ENCODE measurements around the gene GPATCH8. TPM values are rescaled to one million over a fixed set of nuclear protein-coding genes. Genes with fewer than 3 reads are reported as not detected.

GPATCH8 gene
- total RNA-seq, 1 donor from 2014 or later = 16.6 TPM

DNA sequence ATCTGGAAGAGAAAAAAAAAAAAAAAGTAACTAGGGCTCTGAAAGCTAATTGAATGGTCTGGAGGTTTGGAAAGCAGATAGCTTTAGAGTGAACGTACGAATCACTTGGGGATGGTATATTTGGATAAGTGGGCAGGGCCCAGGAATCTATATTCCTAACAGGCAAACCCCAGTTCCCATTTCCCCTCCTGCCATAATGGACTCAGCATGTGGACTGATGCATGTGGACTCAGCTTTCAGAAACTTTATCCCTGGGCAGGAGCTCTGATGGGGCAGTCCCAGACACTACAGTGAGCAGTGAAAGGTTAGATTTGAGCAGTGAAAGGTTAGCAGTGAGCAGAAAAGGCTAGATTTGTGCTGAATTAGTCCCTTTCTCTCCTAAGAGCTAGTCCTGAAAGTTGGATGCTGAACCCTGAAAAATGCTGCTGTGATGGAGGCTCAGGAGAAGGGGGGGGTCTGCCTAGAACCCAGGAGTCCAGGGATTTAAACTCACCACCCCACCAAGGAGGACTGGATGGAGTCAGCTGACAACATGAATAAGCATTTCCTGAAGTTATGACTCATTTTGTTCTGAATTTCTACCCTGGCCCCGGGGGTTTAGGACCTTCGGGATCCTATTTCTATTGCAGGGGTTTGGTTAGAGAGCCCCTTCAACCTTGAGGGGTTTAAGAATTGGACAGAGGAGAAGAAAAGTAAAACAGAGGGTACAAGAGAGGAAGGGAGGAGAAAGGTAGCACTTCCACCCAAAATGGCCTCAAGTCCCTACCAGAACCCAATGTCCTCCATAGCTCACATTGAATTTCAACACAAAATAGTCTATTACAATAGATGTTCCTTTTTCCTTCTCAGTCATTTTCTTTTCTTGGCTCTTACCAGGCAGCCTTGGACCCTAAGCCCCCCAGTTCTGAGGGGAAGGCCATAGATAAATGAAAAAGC lies 43.7 kb upstream of the GPATCH8 start:
- intact Hi-C loops (cut with micrococcal nuclease) = no loop called here
- Histone ChIP-seq H3K27me3 (ENCODE audit: low read depth) (peaks cover 73% of the 10 kb centered on the region), H3K36me3 (no peaks in the 10 kb centered on the region), H3K9me3 (replicated peaks) (peaks cover 3% of the 10 kb centered on the region), H3K4me1 (peaks cover 3% of the 10 kb centered on the region), H3K27ac (replicated peaks) (no peak overlapping the region), H3K4me3 (no peak overlapping the region)
- no peak for DNase-seq
- TF ChIP-seq, protein P1, sequence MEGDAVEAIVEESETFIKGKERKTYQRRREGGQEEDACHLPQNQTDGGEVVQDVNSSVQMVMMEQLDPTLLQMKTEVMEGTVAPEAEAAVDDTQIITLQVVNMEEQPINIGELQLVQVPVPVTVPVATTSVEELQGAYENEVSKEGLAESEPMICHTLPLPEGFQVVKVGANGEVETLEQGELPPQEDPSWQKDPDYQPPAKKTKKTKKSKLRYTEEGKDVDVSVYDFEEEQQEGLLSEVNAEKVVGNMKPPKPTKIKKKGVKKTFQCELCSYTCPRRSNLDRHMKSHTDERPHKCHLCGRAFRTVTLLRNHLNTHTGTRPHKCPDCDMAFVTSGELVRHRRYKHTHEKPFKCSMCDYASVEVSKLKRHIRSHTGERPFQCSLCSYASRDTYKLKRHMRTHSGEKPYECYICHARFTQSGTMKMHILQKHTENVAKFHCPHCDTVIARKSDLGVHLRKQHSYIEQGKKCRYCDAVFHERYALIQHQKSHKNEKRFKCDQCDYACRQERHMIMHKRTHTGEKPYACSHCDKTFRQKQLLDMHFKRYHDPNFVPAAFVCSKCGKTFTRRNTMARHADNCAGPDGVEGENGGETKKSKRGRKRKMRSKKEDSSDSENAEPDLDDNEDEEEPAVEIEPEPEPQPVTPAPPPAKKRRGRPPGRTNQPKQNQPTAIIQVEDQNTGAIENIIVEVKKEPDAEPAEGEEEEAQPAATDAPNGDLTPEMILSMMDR (IDR thresholded peaks at IDR 0.05; ENCODE audit: borderline replicate concordance) = no peak

DNA sequence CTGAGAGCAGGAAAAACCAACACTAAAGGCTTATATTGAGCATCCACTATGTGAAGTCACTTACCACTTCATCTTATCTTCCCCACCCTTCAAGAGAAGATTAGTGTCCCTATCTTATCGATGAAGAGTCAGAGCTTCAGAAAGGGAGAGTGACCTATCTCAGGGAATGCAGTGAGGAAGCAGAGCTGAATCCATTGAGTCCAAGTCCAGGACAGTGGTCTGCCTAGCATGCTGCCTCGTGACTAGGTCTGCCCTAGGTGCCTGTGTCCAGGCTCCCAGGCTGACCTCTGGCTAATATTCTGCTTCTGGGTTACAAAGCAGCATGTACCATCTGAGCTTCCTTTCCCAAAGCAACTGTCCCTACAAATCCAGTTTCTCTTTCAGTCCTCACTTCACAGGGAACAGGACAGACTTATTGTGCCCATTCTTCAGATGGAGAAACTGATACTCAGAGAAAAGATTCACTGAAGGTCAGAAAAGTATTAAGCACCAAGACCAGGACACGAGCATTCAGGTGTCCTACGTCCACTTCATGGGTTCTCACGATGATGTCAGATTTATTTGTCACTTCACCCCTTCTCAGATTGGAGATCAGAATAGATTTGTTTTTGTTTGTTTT lies 40.8 kb upstream of the GPATCH8 start:
- no peaks in the 10 kb centered on the region for H3K36me3 ChIP-seq
- DNase-seq = no peak
- H3K4me1 ChIP-seq = no peaks in the 10 kb centered on the region
- intact Hi-C loops (cut with micrococcal nuclease) = no loop called here
- H3K9me3 ChIP-seq (replicated peaks) = peaks cover 3% of the 10 kb centered on the region
- peaks cover 94% of the 10 kb centered on the region for H3K27me3 ChIP-seq (ENCODE audit: low read depth)
- no peak overlapping the region for H3K4me3 ChIP-seq
- TF ChIP-seq, protein P1 (IDR thresholded peaks at IDR 0.05; ENCODE audit: borderline replicate concordance) = no peak
- H3K27ac ChIP-seq (replicated peaks) = no peak overlapping the region

DNA sequence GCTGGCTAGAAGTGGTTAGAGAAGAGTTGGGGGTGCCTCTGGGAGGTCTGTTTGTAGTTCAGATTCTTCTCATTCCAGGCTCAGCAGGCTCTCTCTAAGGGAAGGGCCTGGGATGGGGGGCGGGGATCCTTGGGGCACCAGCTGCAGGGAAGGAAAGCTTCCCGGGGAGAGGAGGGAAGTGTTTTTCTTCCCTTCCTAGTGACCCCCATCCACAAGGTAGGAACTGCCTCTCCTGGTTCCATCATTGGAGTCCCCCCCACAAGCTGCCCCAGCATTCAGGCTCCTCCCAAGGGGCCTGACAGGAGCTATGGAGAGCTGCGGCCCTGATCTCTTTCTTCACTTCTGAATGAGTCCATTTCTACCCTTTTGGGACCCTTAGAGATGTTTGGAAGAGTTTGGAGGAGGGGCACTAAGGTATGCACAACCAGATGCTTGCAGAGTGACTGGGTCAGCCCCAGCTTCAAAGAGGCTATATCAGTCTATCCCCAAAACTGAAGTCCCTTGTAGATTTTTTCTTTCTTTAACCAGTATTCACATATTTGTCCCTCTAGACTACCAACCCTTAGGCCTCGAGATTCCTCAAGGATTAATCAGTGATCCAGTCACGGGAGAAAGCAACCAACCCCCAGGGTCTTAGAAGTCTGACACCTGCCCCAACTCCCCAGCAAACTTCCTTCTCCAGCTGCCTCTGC lies 40.2 kb upstream of the GPATCH8 start:
- DNase-seq = no peak
- Histone ChIP-seq H3K4me3 (no peak overlapping the region), H3K4me1 (no peaks in the 10 kb centered on the region), H3K36me3 (no peaks in the 10 kb centered on the region), H3K27ac (replicated peaks) (no peak overlapping the region), H3K9me3 (replicated peaks) (peaks cover 3% of the 10 kb centered on the region), H3K27me3 (ENCODE audit: low read depth) (peaks cover 97% of the 10 kb centered on the region)
- TF ChIP-seq, protein P1 (IDR thresholded peaks at IDR 0.05; ENCODE audit: borderline replicate concordance) = no peak
- intact Hi-C loops (cut with micrococcal nuclease) = no loop called here

DNA sequence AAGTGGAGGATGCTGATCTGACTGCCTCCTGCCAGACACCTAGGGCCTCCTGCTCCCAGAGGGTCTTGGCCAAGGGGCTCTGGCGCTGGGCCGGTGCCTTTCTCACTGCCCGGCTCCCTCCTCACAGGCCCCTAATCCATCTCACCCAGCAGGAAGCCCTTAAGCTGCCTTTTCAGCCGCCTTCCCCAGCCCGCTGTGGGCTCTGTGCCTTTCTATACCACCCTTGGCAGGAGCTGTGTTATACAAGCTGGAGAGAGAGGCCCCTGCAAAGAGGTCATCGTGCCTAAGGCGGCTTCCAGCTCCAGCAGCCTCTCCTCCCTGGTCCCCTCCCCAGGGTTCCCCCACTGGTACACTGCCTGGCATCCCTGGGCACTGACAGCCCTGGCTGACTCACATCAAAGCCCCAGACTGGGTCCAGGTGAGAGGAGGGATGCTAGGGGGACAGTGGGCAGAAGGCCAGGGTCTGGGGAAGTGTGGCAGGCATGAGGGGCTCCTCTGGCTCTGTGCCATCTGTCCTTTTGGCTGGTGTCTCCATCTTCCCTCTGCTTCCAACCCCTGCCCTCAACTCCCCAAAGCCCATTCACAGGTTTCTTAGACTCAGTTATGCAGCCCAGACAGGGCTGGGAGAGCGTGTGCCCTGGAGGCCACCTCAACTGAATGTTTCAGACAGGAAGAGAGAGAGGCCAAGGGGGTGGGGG lies 38.8 kb upstream of the GPATCH8 start:
- DNase-seq = no peak
- H3K9me3 ChIP-seq (replicated peaks) = peaks cover 3% of the 10 kb centered on the region
- peaks cover 85% of the 10 kb centered on the region for H3K27me3 ChIP-seq (ENCODE audit: low read depth)
- H3K27ac ChIP-seq (replicated peaks) = no peak overlapping the region
- H3K4me3 ChIP-seq = no peak overlapping the region
- intact Hi-C loops (cut with micrococcal nuclease) = no loop called here
- TF ChIP-seq, protein P1 (IDR thresholded peaks at IDR 0.05; ENCODE audit: borderline replicate concordance) = no peak
- H3K4me1 ChIP-seq = no peaks in the 10 kb centered on the region
- H3K36me3 ChIP-seq = no peaks in the 10 kb centered on the region

All from left ventricle myocardium inferior (tissue), 1 donor.